ENCODE results near the gene SDC4.

The SDC4 gene

DNA sequence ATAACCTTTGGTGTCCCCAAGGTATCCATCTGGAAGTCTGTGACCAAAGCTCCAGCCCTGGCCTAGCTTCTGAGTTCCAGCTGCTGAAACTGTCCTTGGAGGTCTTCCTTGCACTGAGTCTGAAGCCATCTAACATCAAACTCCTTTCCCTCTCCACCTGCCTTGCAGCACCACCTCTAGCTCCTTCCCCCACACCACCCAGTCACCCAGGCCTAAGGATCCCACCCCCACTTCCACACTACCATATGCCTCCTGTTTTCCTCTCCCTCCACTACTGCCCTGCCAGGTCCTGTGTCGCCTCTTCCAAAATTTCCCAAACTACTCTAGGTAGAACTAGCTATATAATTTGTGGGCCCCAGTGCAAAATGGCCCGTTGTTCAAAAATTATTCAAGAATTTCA is 29.3 kb downstream of the SDC4 start:
- DNase-seq (ENCODE audit: low spot score), result no peak

DNA sequence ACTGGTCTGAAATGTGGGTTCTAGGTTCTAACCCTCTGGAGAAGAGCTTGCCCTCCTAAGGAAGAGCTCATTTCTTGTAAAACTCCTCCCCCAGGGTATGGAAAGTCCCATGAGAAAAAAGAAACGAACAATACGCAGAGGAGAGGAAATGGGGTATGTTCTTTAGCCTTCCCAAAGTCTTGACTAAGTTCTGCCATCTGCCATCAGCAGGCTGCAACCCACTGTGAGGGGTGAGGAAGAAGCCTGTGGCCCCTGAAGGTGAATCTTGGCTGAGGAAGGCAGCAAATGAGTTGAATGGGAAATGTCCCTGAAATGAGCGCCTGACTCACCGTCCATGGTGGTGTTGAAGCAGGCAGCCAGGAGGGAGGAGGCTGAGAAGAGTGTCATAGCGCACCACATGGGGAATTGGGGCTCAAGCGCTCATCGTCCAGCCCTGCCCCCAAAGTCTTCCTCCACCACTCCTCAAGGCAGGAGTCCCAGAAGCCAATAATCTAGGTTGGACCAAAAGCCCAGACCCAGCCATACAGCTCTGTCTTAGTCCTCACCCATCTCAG is 29.8 kb downstream of the SDC4 start:
- DNase-seq (ENCODE audit: low spot score), result no peak

- DNase-seq (ENCODE audit: low spot score), result no peak
These were observed 30.4 kb downstream of the SDC4 start for GRCh38 chr20:45317826-45318225.

- no peak for DNase-seq (ENCODE audit: low spot score)
These were observed 31.8 kb downstream of the SDC4 start for GRCh38 chr20:45316150-45317080.

GRCh38 chr20:45315672-45316071 is 32.6 kb downstream of the SDC4 start:
- no peak for DNase-seq (ENCODE audit: low spot score)

DNA sequence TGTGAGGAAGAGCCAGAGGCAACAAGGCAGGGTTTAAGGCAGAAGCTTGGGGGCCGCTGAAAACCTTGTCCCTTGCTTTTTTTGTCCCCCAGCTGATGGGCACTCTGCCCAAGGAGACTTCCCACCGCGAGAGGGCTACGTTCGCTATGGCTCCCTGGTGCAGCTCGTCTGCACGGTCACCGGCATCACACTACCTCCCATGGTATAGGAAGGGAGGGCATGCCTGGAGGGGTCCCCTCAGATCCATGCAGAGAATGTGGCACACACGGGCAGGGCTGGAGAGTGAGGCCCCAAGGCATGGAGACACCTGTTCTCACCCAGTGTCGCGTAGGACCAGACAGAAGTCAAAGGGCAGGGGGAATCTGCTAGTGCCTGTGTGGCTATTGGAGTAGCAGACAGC is 34.3 kb downstream of the SDC4 start:
- DNase-seq (ENCODE audit: low spot score), result no peak

DNA sequence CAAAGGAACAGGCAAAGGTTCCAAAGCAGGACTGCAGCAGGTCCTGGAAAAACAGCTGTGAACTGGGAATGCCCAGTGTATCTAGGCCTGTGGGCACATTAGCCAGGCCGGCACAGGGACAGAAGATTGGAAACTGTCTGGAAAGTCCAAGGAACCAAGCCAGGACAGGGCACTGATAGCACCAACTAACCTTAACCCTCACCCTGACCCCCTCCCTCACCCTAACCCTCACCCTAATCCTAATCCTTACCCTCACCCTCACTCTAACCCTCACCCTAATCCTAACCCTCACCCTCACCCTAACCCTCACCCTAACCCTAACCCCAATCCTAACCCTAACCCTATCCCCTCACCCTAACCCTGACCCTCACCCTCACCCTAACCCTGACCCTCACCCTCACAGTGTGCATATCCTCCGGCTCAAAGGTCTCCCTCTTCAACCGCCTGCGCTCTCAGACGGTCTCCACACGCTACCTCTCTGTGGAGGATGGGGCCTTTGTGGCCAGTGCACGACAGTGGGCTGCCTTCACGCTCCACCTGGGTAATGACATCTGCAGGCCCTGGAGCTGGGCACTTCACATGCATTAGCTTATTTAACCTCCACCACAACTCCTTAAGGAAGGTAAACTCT is 35.0 kb downstream of the SDC4 start:
- no peak for DNase-seq (ENCODE audit: low spot score)

GRCh38 chr20:45312241-45312640 is 36.0 kb downstream of the SDC4 start:
- DNase-seq (ENCODE audit: low spot score), result no peak

DNA sequence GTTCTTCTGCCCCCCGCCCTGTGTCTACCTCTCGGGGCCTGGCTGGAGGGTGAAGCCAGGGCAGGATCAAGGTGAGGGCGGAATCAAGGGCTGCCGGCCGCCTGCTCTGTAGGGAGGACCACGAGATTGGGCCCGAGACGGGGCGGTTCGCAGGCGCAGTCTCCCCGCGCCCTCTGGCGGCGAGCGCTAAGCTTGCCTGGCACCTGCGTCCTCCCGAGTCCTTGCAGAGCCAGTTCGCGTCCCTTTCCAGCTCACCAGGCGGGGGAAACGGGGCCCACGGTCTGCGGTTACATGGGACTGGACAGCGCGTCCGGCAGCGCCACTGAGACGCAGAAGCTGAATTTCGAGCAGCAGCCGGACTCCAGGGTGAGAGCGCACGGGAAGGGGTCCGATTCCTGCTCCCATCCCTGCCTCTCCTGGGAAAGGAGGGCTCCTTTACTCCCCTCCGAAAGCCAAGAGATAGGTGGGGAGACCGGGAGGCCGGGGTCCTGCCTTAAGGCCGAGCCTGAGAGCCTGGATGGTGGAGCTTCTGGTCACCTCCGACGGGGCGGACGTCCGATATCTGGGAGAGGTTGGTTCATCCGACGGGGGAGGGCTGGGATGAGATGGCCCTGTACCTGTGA is 36.5 kb downstream of the SDC4 start:
- peak; percentile 40 for DNase-seq (ENCODE audit: low spot score)

DNA sequence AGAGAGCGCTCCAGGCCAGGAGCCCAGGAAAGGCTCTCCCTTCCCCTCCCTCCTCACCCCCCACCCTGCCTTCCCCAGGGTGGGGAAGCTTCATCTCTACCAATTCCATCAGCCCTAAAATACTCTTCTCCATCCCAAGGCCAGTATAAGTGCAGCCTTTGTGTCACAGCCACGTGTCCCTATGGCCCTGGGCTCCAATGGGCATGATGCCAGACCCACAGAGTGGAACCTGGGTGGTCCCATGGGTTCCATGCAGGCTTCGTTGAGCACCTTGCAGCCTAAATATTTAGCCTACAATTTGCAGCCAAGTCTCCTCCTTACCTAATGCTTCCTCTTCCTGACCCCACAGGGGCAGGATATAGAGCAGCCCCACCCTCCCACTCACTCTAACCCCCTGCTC is 39.1 kb downstream of the SDC4 start:
- no peak for DNase-seq (ENCODE audit: low spot score)

DNA sequence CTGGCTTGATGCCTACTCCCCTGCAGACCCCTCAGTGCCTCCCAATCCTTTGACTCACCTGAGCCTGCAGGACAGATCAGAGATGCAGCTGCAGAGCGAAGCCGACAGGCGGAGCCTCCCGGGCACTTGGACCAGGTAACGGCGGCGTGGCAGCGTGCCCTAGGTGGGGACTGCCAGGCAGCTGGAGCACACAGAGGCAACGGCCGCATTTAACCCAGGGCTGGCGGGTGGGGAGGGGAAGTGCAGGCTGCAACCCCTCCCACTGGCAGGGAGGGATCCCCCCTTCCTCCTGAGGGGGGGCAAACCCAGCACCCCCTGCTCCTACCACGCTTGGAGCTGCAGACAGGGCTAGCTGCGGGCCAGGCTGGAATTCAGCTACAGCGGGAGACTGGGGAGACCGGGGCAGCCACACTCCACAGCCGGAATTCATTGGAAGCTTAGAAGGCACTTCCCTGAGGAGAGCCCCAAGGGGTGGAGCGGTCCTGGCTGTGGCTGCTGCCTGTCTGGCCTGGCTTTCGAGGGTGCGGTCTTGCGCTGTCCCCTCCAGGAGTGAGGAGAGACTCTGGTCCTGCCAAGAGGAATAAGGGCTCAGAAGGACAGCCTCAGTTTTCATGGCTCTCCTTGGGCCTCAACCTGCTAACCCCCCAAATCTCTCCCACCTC is 40.0 kb downstream of the SDC4 start, which contains the start of gene MATN4:
Gene MATN4, minus strand, starts transcription at position 183 of the 662 bp plus-strand sequence. CDS start 2,717 bp downstream, outside the sequence.
- no peak for DNase-seq (ENCODE audit: low spot score)

DNA sequence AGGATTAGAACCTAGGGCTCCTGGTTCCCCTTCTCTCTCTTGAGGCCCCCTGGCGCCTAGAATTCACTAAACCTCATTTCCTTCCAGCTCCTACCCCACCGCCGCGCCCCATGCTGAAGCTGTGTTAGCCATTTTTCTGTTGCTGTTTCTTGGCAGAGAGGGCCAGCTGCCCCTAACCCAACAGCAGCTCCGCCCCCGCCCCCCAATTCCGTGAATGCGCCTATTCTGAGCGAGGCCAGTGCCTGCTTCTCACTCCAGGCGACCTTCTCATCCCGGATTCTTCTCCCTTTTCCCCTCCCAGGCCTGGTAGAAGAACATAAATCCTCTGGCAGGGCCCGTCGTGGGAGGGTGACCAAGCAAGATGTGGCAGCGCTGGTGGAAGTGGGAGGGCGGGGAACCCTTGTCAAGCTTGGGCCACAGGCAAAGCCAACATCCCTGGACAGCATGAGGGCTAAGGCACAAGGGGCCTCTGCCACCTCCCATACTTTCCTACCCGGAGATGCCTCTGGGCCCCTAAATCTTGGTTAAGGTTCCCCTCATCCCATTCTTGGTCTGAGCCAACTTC is 41.1 kb downstream of the SDC4 start:
- no peak for DNase-seq (ENCODE audit: low spot score)

- DNase-seq (ENCODE audit: low spot score), result no peak
These were observed 41.7 kb downstream of the SDC4 start, which contains the start of gene RBPJL for GRCh38 chr20:45306431-45306982. Gene RBPJL, plus strand, starts transcription at chr20:45306840. Its CDS starts 83 bp downstream, at chr20:45306923.

DNA sequence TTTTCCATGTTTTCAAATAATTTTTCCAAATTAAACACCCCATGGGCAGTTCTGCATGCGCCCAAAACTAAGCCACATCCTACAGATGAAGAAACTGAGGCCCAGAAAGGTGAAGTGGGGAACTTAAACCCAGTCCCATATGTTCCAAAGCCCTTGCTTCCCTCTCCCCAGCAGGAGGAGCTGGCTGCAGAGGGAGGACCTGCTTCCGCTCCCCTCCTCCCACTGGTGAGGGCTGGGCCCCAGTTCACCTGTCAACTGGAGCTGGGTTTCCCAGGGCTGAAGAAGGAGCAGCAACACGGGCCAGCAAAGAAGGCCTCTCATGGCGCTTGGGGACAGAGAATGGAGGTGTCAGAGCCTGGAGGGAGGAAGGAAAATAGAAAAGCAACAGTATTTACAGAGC is 43.0 kb downstream of the SDC4 start:
- DNase-seq (ENCODE audit: low spot score), result no peak

GRCh38 chr20:45304464-45304999 is 43.7 kb downstream of the SDC4 start:
- DNase-seq (ENCODE audit: low spot score), result no peak

DNA sequence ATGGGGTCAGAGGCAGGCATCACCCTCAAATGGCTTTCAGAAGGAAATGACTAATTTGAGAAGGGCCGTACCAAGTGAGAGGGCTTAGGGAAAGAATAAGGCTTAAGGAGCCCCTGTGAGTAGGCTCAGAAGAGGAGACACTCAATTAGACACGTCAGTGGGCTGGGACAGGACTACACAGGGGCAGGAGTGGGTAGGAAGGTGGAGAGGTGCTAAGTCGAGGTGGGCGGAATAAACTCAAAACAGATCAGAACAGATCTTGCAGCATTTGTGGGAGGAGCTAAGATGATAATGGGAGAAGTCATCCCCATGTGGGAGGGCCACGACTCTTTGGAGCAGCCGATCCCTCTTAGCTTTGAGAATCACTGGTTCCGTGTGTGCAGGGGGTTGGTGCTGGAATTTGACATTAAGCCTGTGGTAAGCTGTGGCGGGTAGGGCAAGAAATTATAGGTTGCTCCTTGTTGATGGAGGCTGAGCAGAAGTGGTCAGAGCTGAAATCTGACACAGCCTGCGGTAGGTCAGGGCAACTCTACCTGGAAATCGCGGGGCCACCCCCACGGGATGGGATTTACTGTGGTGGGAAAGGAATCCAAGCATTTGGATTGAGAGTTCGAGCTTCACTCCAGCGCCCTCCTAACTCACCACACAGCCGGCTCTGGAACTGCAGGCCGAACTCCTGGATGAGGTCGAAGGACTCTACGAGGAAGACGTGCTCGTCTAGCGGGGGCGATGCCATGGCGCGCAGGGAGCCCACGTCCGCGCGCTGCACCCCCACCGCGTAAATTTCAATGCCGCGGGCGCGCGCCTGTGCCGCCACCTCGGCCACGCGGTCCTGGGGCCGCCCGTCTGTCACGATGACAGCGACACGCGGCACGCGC is 44.4 kb downstream of the SDC4 start:
- peak; percentile 49 for DNase-seq (ENCODE audit: low spot score)

- DNase-seq (ENCODE audit: low spot score), result no peak
These were observed 46.4 kb downstream of the SDC4 start for GRCh38 chr20:45301824-45302271.

DNA sequence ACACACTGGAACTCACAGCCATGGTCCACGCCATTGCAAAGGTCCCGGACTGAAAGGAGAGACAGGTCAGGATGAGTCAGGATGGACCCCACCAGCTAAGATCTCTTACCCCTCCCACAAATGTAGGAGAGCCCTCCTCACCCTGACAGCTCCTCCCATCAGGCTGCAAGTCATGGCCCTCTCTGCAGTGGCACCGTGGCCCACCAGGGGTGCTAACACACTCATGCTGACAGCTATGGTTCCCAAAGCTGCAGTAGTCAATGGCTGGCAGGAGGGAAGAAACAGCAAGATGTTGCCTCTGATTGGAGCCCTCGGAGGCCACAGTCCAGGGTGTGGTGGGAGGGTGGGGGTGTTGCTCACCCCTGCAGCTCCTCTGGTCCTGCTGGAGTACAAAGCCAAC is 47.3 kb downstream of the SDC4 start:
- DNase-seq (ENCODE audit: low spot score), result peak; percentile 62

DNA sequence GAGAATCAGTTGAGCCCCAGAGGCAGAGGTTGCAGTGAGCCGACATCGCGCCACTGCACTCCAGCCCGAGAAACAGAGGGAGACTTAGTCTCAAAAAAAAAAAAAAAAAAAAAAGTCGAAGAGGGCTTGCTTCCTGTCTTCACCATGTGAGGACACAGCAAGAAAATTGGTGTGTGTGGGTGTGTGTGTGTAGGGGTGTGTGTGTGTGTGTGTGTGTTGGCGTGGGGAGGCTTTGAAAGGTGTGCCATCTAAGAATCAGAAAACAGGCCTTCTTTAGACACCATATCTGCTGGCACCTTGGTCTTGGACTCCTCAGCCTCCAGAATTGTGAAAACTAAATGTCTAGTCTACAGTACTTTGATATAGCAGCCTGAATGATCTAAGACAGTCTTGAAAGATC is 48.4 kb downstream of the SDC4 start:
- no peak for DNase-seq (ENCODE audit: low spot score)

Measured in RKO (cell line).